ENCODE measurements around the gene PPP1R36.
A peak's percentile ranks its signal among the peaks of the same experiment; 100 is the strongest.
"Not testable (repeated sequence)": the region's sequence is repeated elsewhere in the genome, so short reads cannot be mapped to it uniquely, and the experiment has no call there.

PPP1R36 gene

GRCh38 chr14:64549791-64550620, at the start of gene PPP1R36:
Gene PPP1R36, plus strand, starts transcription at chr14:64549961. Its CDS starts 37 bp downstream, at chr14:64549998.
- no peak for DNase-seq (ENCODE audit: low read depth)

GRCh38 chr14:64500088-64500487, 49.7 kb upstream of the PPP1R36 start:
- DNase-seq (ENCODE audit: low read depth), result no peak

- peak; percentile 61 for DNase-seq (ENCODE audit: low read depth)
Measured at GRCh38 chr14:64501411-64502171, 48.2 kb upstream of the PPP1R36 start.

- no peak for DNase-seq (ENCODE audit: low read depth)
Measured at GRCh38 chr14:64502456-64502855, 47.3 kb upstream of the PPP1R36 start.

- DNase-seq (ENCODE audit: low read depth), result no peak
Measured at GRCh38 chr14:64502887-64503433, 46.8 kb upstream of the PPP1R36 start.

- peak; percentile 65 for DNase-seq (ENCODE audit: low read depth)
Measured at GRCh38 chr14:64503434-64504309, 46.1 kb upstream of the PPP1R36 start, which contains the start of gene ZBTB25. Gene ZBTB25, minus strand, starts transcription at chr14:64503838. Its CDS starts 13,305 bp downstream, at chr14:64490533.

- DNase-seq (ENCODE audit: low read depth), result no peak
Measured at GRCh38 chr14:64504310-64504896, 45.4 kb upstream of the PPP1R36 start, which contains the start of gene ZBTB1. Gene ZBTB1, plus strand, starts transcription at chr14:64504770. Its CDS starts 16,735 bp downstream, at chr14:64521505.

- DNase-seq (ENCODE audit: low read depth), result no peak
Measured at GRCh38 chr14:64504897-64505794, 44.6 kb upstream of the PPP1R36 start.

GRCh38 chr14:64506721-64507120, 43.0 kb upstream of the PPP1R36 start:
- DNase-seq (ENCODE audit: low read depth), result no peak

GRCh38 chr14:64507376-64508156, 42.2 kb upstream of the PPP1R36 start:
- no peak for DNase-seq (ENCODE audit: low read depth)

GRCh38 chr14:64508215-64508776, 41.5 kb upstream of the PPP1R36 start:
- no peak for DNase-seq (ENCODE audit: low read depth)

GRCh38 chr14:64509036-64509435, 40.7 kb upstream of the PPP1R36 start:
- no peak for DNase-seq (ENCODE audit: low read depth)

- DNase-seq (ENCODE audit: low read depth), result no peak
Measured at GRCh38 chr14:64510825-64511671, 38.7 kb upstream of the PPP1R36 start.

GRCh38 chr14:64513271-64513670, 36.5 kb upstream of the PPP1R36 start:
- DNase-seq (ENCODE audit: low read depth), result no peak

GRCh38 chr14:64515053-64515452, 34.7 kb upstream of the PPP1R36 start:
- DNase-seq (ENCODE audit: low read depth), result no peak

- no peak for DNase-seq (ENCODE audit: low read depth)
Measured at GRCh38 chr14:64516969-64517368, 32.8 kb upstream of the PPP1R36 start.

- DNase-seq (ENCODE audit: low read depth), result not testable (repeated sequence)
Measured at GRCh38 chr14:64517667-64518066, 32.1 kb upstream of the PPP1R36 start.

GRCh38 chr14:64518229-64518628, 31.5 kb upstream of the PPP1R36 start:
- no peak for DNase-seq (ENCODE audit: low read depth)

Measured in GM04503 (cell line).